HG03196 (cell line): Measurements from ENCODE around the gene POLN.

Experiments
- ATAC-seq: cut with Tn5 transposase; IDR thresholded peaks from one replicate; pipeline ENCODE4 v1.9.1; 2021; ENCODE audit not compliant: unreplicated experiment

POLN gene

GRCh38 chr4:2062168-2062807 is 179.6 kb downstream of the POLN start:
- no peak for ATAC-seq

GRCh38 chr4:2061186-2062131 is 180.5 kb downstream of the POLN start:
- ATAC-seq: no peak

- no peak for ATAC-seq
Observed at GRCh38 chr4:2060611-2061185, 181.2 kb downstream of the POLN start.

GRCh38 chr4:2059726-2060602 is 182.0 kb downstream of the POLN start:
- ATAC-seq: no peak

- no peak for ATAC-seq
Observed at GRCh38 chr4:2059046-2059725, 182.7 kb downstream of the POLN start, which contains the start of gene NAT8L. Gene NAT8L (plus strand): TSS chr4:2059327. CDS start chr4:2059512, 185 bp downstream.

GRCh38 chr4:2058264-2059045 is 183.5 kb downstream of the POLN start:
- no peak for ATAC-seq

- no peak for ATAC-seq
Observed at GRCh38 chr4:2057382-2058065, 184.4 kb downstream of the POLN start.

GRCh38 chr4:2054217-2054616 is 187.7 kb downstream of the POLN start:
- no peak for ATAC-seq

GRCh38 chr4:2051086-2051485 is 190.8 kb downstream of the POLN start:
- ATAC-seq: no peak

GRCh38 chr4:2049811-2050210 is 192.1 kb downstream of the POLN start:
- ATAC-seq: no peak

- no peak for ATAC-seq
Observed at GRCh38 chr4:2049381-2049780, 192.5 kb downstream of the POLN start.

- no peak for ATAC-seq
Observed at GRCh38 chr4:2048831-2049230, 193.1 kb downstream of the POLN start.

- ATAC-seq: no peak
Observed at GRCh38 chr4:2047781-2048581, 193.9 kb downstream of the POLN start.

- no peak for ATAC-seq
Observed at GRCh38 chr4:2047031-2047660, 194.8 kb downstream of the POLN start.

- no peak for ATAC-seq
Observed at GRCh38 chr4:2046031-2046961, 195.6 kb downstream of the POLN start.

- ATAC-seq: no peak
Observed at GRCh38 chr4:2045518-2045951, 196.4 kb downstream of the POLN start.
